Astrocyte (in vitro differentiated cells and primary cell): ENCODE data around the gene ACTR1A. TPM values are rescaled to one million over a fixed set of nuclear protein-coding genes. Genes with fewer than 3 reads are reported as not detected.

ENCODE experiments used
- DNase-seq: peaks from one replicate; pipeline ENCODE4 v3.0.0-alpha.2; 2010; ENCODE audit warnings: low read depth
- FAIRE-seq: peaks from 2 replicates; lab custom pipeline; 2011; peaks lifted over from hg19 to GRCh38; lab: Jason Lieb, UNC
- H2AFZ ChIP-seq: 2 replicates; pipeline ENCODE4 v1.6.0; 2012; ENCODE audit warnings: low read depth, low read length, inconsistent platforms
- H3K27ac ChIP-seq: 2 replicates; pipeline ENCODE4 v1.5.1; 2011; ENCODE audit warnings: low read depth, low read length, inconsistent platforms
- H3K27me3 ChIP-seq: 2 replicates; pipeline ENCODE4 v1.6.0; 2011; ENCODE audit warnings: low read length, inconsistent platforms; ENCODE audit not compliant: insufficient read depth
- H3K36me3 ChIP-seq: 2 replicates; pipeline ENCODE4 v1.5.1; 2011; ENCODE audit warnings: low read length, inconsistent platforms; ENCODE audit not compliant: insufficient read depth
- H3K4me1 ChIP-seq: 2 replicates; pipeline ENCODE4 v1.5.1; 2011; ENCODE audit warnings: low read length, inconsistent platforms; ENCODE audit not compliant: insufficient read depth
- H3K4me2 ChIP-seq: 2 replicates; pipeline ENCODE4 v1.6.0; 2012; ENCODE audit warnings: low read length, inconsistent platforms
- H3K4me3 ChIP-seq: 2 replicates; pipeline ENCODE4 v1.5.1; 2011; ENCODE audit warnings: low read depth, mild to moderate bottlenecking, low read length, inconsistent platforms; ENCODE audit not compliant: insufficient read depth
- H3K79me2 ChIP-seq: 2 replicates; pipeline ENCODE4 v1.6.0; 2012; ENCODE audit warnings: mild to moderate bottlenecking, low read length, inconsistent platforms; ENCODE audit not compliant: insufficient read depth
- H3K9ac ChIP-seq: 2 replicates; pipeline ENCODE4 v1.6.0; 2012; ENCODE audit warnings: mild to moderate bottlenecking, low read length, inconsistent platforms
- H3K9me3 ChIP-seq: 2 replicates; pipeline ENCODE4 v1.5.1; 2012; ENCODE audit warnings: low read depth, mild to moderate bottlenecking, low read length, inconsistent platforms; ENCODE audit not compliant: insufficient read depth
- H4K20me1 ChIP-seq: 2 replicates; pipeline ENCODE4 v1.6.0; 2012; ENCODE audit warnings: low read length, inconsistent platforms; ENCODE audit not compliant: insufficient read depth
- H3K27ac Mint-ChIP-seq: one replicate; pipeline ENCODE4 v1.8.0; 2021; ENCODE audit warnings: mild to moderate bottlenecking, mixed read lengths; ENCODE audit not compliant: unreplicated experiment
- H3K27me3 Mint-ChIP-seq: one replicate; pipeline ENCODE4 v1.8.0; 2021; ENCODE audit warnings: low read depth, mixed read lengths; ENCODE audit not compliant: unreplicated experiment
- H3K36me3 Mint-ChIP-seq: one replicate; pipeline ENCODE4 v1.8.0; 2021; ENCODE audit warnings: low read depth, mixed read lengths; ENCODE audit not compliant: unreplicated experiment
- H3K4me1 Mint-ChIP-seq: one replicate; pipeline ENCODE4 v1.8.0; 2021; ENCODE audit warnings: low read depth, mixed read lengths; ENCODE audit not compliant: unreplicated experiment
- H3K4me3 Mint-ChIP-seq: one replicate; pipeline ENCODE4 v1.8.0; 2021; ENCODE audit warnings: mild to moderate bottlenecking, moderate library complexity, mixed read lengths; ENCODE audit not compliant: unreplicated experiment
- H3K9me3 Mint-ChIP-seq: one replicate; pipeline ENCODE4 v1.8.0; 2021; ENCODE audit warnings: mild to moderate bottlenecking, mixed read lengths; ENCODE audit not compliant: unreplicated experiment
- EZH2 ChIP-seq: IDR thresholded peaks from 2 replicates; pipeline ENCODE4 v1.6.1; 2012; ENCODE audit warnings: mild to moderate bottlenecking, low read length, inconsistent platforms; ENCODE audit not compliant: insufficient read depth
- total RNA-seq: library from RNA; stranded (reverse); gene quantifications from 2 replicates; pipeline ENCODE4 v1.2.1, GENCODE V29; 2021
- TF ChIP-seq, protein P1 (sequence below): IDR thresholded peaks from 2 replicates; pipeline ENCODE4 v1.5.1; 2011; ENCODE audit warnings: low read depth, mild to moderate bottlenecking, inconsistent platforms, low read length, moderate library complexity; ENCODE audit not compliant: insufficient read depth

ACTR1A gene
- total RNA-seq, 1 donor from 2014 or later, result 155 TPM

DNA sequence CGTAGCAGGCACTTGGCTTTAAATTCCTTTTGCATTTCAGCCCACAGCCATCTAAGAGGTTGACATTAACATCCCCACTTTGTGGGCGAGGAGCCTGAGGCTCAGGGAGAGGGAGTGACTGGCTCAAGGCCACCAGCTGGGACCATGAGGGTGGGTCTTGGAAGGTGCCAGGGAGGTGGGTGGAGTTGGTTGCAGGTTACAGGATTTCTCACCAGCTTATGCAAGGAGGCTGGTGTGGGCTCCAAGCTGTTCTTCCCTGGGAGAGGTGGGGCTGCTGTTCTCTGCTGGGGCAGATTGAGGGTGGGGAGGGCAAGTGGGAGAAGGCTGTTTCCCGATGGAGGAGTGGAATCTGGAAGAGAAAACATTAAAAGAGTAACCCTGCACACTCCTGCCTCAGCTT lies 37.0 kb downstream of the ACTR1A start:
- DNase-seq (no peak), FAIRE-seq (no peak)
- Mint-ChIP-seq H3K36me3 (no peaks in the 10 kb centered on the region), H3K27ac (no peak overlapping the region), H3K9me3 (no peaks in the 10 kb centered on the region), H3K4me1 (no peaks in the 10 kb centered on the region), H3K27me3 (peaks cover 14% of the 10 kb centered on the region), H3K4me3 (no peak overlapping the region)
- Histone ChIP-seq H3K9ac (no peak overlapping the region), H3K27me3 (peaks cover 7% of the 10 kb centered on the region), H3K9me3 (no peaks in the 10 kb centered on the region), H4K20me1 (no peaks in the 10 kb centered on the region), H3K79me2 (no peaks in the 10 kb centered on the region), H3K4me2 (no peak overlapping the region), H3K27ac (no peak overlapping the region), H3K4me1 (peaks cover 8% of the 10 kb centered on the region), H3K4me3 (no peak overlapping the region), H3K36me3 (no peaks in the 10 kb centered on the region), H2AFZ (no peak overlapping the region)
- TF ChIP-seq, protein P1, sequence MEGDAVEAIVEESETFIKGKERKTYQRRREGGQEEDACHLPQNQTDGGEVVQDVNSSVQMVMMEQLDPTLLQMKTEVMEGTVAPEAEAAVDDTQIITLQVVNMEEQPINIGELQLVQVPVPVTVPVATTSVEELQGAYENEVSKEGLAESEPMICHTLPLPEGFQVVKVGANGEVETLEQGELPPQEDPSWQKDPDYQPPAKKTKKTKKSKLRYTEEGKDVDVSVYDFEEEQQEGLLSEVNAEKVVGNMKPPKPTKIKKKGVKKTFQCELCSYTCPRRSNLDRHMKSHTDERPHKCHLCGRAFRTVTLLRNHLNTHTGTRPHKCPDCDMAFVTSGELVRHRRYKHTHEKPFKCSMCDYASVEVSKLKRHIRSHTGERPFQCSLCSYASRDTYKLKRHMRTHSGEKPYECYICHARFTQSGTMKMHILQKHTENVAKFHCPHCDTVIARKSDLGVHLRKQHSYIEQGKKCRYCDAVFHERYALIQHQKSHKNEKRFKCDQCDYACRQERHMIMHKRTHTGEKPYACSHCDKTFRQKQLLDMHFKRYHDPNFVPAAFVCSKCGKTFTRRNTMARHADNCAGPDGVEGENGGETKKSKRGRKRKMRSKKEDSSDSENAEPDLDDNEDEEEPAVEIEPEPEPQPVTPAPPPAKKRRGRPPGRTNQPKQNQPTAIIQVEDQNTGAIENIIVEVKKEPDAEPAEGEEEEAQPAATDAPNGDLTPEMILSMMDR, result no peak
- no peak for TF ChIP-seq EZH2

DNA sequence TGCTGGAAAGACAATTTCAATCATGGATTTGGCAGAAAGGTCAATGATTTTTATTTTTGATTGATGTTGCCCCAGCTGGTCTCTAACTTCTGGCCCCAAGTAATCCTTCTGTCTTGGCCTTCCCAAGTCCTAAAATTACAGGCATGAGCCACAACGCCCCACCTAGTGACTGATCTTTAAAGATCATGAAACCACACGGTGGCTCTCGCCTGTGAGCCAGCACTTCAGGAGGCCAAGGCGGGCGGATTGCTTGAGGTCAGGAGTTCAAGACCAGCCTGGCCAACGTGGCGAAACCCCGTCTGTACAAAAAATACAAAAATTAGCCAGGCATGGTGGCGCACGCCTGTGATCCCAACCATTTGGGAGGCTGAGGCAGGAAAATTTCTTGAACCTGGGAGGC lies 38.5 kb downstream of the ACTR1A start:
- no peak overlapping the region for H3K4me2 ChIP-seq
- TF ChIP-seq, protein P1, result no peak
- no peak for TF ChIP-seq EZH2
- FAIRE-seq, result no peak

DNA sequence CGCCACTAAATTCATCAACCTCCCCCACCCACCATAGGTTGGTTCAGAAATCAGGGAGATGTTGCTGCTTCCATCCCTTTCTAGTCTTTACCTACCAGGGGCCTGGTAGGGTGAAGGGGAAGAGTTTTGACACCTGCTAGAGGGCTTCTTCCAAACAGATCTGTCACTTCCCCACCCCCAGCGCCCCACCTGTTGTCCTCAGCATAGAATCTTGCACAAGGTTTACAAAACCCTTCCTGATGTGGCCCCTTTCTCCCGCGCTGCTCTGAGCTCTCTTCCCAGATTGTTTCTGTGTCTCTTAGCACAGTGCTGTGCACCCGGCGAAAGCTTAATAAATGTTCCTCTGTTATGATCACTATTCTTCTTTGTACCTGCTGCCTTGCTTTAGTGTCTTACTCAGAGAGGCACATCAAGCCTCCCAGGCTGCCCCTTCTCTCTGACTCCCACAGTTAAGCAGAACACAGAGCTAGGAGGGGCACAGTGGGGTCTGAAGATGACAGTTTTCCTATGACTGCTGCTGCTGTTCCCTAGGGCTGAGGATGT lies 39.9 kb downstream of the ACTR1A start:
- Histone ChIP-seq H3K27ac (no peak overlapping the region), H3K4me3 (no peak overlapping the region), H3K4me1 (peaks cover 8% of the 10 kb centered on the region), H4K20me1 (no peaks in the 10 kb centered on the region), H3K9ac (no peak overlapping the region), H3K27me3 (peaks cover 7% of the 10 kb centered on the region), H3K36me3 (no peaks in the 10 kb centered on the region), H3K9me3 (no peaks in the 10 kb centered on the region), H3K4me2 (no peak overlapping the region), H3K79me2 (no peaks in the 10 kb centered on the region), H2AFZ (no peak overlapping the region)
- Mint-ChIP-seq H3K4me3 (peak overlapping the region; percentile 56), H3K27me3 (peaks cover 14% of the 10 kb centered on the region), H3K9me3 (no peaks in the 10 kb centered on the region), H3K36me3 (no peaks in the 10 kb centered on the region), H3K4me1 (no peaks in the 10 kb centered on the region), H3K27ac (no peak overlapping the region)
- TF ChIP-seq, protein P1, result no peak
- TF ChIP-seq EZH2, result no peak
- FAIRE-seq, result no peak
- no peak for DNase-seq

More for the DNA sequence above, 38.5 kb downstream of the ACTR1A start:
- Histone ChIP-seq H3K4me3 (no peak overlapping the region), H3K4me1 (peaks cover 8% of the 10 kb centered on the region), H3K79me2 (no peaks in the 10 kb centered on the region), H3K9me3 (no peaks in the 10 kb centered on the region), H4K20me1 (no peaks in the 10 kb centered on the region), H3K9ac (no peak overlapping the region), H3K27me3 (peaks cover 7% of the 10 kb centered on the region), H3K36me3 (no peaks in the 10 kb centered on the region), H3K27ac (no peak overlapping the region), H2AFZ (no peak overlapping the region)
- Mint-ChIP-seq H3K36me3 (no peaks in the 10 kb centered on the region), H3K27ac (no peak overlapping the region), H3K4me3 (no peak overlapping the region), H3K9me3 (no peaks in the 10 kb centered on the region), H3K4me1 (no peaks in the 10 kb centered on the region), H3K27me3 (peaks cover 14% of the 10 kb centered on the region)
- no peak for DNase-seq
